Measurements from ENCODE around the gene CSNK1A1.

DNA sequence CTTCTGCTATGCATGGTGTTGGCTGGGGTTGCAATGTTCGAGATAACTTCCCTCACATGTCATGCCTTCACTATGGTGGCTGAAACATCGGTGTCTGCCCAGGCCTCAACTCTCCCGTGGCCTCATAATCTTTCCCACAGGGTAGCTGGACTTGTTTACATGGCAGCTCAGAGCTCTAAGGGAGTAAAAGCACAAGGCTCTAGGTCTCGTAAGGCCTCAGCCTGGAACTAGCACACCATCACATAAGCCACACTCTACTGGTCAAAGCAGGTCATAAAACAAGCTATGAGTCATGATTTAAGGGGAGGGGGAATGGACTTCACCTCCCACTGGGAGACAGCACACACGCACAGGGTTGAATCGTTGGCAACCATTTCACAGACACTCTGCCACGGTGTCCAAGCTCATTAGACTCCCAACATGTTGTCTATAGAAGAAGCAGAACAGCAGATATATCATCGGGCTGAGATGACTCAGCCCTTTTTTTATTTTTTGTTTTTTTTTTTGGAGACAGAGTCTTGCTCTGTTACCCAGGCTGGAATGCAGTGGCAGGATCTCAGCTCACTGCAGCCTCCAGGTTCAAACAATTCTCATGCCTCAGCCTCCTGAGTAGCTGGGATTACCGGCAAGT lies 105.4 kb downstream of the CSNK1A1 start:
- TF ChIP-seq, protein P1, sequence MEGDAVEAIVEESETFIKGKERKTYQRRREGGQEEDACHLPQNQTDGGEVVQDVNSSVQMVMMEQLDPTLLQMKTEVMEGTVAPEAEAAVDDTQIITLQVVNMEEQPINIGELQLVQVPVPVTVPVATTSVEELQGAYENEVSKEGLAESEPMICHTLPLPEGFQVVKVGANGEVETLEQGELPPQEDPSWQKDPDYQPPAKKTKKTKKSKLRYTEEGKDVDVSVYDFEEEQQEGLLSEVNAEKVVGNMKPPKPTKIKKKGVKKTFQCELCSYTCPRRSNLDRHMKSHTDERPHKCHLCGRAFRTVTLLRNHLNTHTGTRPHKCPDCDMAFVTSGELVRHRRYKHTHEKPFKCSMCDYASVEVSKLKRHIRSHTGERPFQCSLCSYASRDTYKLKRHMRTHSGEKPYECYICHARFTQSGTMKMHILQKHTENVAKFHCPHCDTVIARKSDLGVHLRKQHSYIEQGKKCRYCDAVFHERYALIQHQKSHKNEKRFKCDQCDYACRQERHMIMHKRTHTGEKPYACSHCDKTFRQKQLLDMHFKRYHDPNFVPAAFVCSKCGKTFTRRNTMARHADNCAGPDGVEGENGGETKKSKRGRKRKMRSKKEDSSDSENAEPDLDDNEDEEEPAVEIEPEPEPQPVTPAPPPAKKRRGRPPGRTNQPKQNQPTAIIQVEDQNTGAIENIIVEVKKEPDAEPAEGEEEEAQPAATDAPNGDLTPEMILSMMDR (IDR thresholded peaks at IDR 0.05; ENCODE audit: poor library complexity): no peak
- TF ChIP-seq EZH2 (IDR thresholded peaks at IDR 0.05; ENCODE audit: borderline replicate concordance) (no peak), EZH2phosphoT487 (IDR thresholded peaks at IDR 0.05; ENCODE audit: low read depth, severe bottlenecking, unreplicated experiment) (no peak)
